HEK293 (cell line): ENCODE results near the gene CCNJL.

ENCODE experiments used
- GFI1B ChIP-seq: fragments of 450-650 bp; formaldehyde crosslinking; IDR thresholded peaks from 2 replicates; pipeline ENCODE4 v1.5.1; 2016; ENCODE audit warnings: missing biosample characterization, missing genetic modification characterization
- KLF10 ChIP-seq: fragments of 450-650 bp; IDR thresholded peaks from 2 replicates; pipeline ENCODE4 v1.5.1; 2018; ENCODE audit warnings: missing biosample characterization, mild to moderate bottlenecking, missing genetic modification characterization
- MEIS1 ChIP-seq: sonication (generic); formaldehyde crosslinking; IDR thresholded peaks from 2 replicates; pipeline ENCODE4 v1.8.1; 2022; ENCODE audit warnings: missing genetic modification reagents, mild to moderate bottlenecking, borderline replicate concordance
- OVOL3 ChIP-seq: fragments of 450-650 bp; formaldehyde crosslinking; IDR thresholded peaks from 2 replicates; pipeline ENCODE4 v1.5.1; 2016; ENCODE audit warnings: missing biosample characterization, missing genetic modification characterization
- REST ChIP-seq: fragments of 450-650 bp; formaldehyde crosslinking; IDR thresholded peaks from 2 replicates; pipeline ENCODE4 v1.5.1; 2016; ENCODE audit warnings: missing biosample characterization, missing genetic modification characterization
- SCRT2 ChIP-seq: fragments of 450-650 bp; formaldehyde crosslinking; IDR thresholded peaks from 2 replicates; pipeline ENCODE4 v1.5.1; 2016; ENCODE audit warnings: missing biosample characterization, missing genetic modification characterization
- SETDB1 ChIP-seq: IDR thresholded peaks from one replicate; pipeline ENCODE4 v1.6.1; 2017; ENCODE audit warnings: mild to moderate bottlenecking, low read length, moderate library complexity, mixed read lengths; ENCODE audit not compliant: insufficient read length
- TCF7L2 ChIP-seq: IDR thresholded peaks from 2 replicates; pipeline ENCODE4 v1.6.1; 2011; ENCODE audit warnings: low read depth, mild to moderate bottlenecking, inconsistent platforms, low read length, moderate library complexity, borderline replicate concordance
- TRIM28 ChIP-seq: IDR thresholded peaks from 2 replicates; pipeline ENCODE4 v1.6.1; 2011; ENCODE audit warnings: low read length, control low read depth, borderline replicate concordance
- ZBTB21 ChIP-seq: fragments of 450-650 bp; formaldehyde crosslinking; IDR thresholded peaks from 2 replicates; pipeline ENCODE4 v1.5.1; 2017; ENCODE audit warnings: missing biosample characterization, missing genetic modification characterization
- ZIC2 ChIP-seq: fragments of 450-650 bp; formaldehyde crosslinking; IDR thresholded peaks from 2 replicates; pipeline ENCODE4 v1.5.1; 2016; ENCODE audit warnings: missing biosample characterization, missing genetic modification characterization
- ZNF146 ChIP-seq: fragments of 450-650 bp; formaldehyde crosslinking; IDR thresholded peaks from 2 replicates; pipeline ENCODE4 v1.5.1; 2016; ENCODE audit warnings: missing biosample characterization, missing genetic modification characterization
- ZNF174 ChIP-seq: fragments of 450-650 bp; formaldehyde crosslinking; IDR thresholded peaks from 2 replicates; pipeline ENCODE4 v1.5.0; 2017; ENCODE audit warnings: missing biosample characterization, mild to moderate bottlenecking, missing genetic modification characterization
- ZNF184 ChIP-seq: fragments of 450-650 bp; IDR thresholded peaks from 2 replicates; pipeline ENCODE4 v1.5.1; 2018; ENCODE audit warnings: missing biosample characterization, mild to moderate bottlenecking, missing genetic modification characterization
- ZNF2 ChIP-seq: fragments of 450-650 bp; formaldehyde crosslinking; IDR thresholded peaks from 2 replicates; pipeline ENCODE4 v1.5.1; 2016; ENCODE audit warnings: missing biosample characterization, missing genetic modification characterization
- ZNF221 ChIP-seq: fragments of 450-650 bp; formaldehyde crosslinking; IDR thresholded peaks from 2 replicates; pipeline ENCODE4 v1.5.1; 2017; ENCODE audit warnings: missing biosample characterization, missing genetic modification characterization, borderline replicate concordance
- ZNF274 ChIP-seq, 2 experiments: fragments of 200-500 bp in 1 of 2; fragments of 450-650 bp in 1 of 2; sonication (Bioruptor generic) in 1 of 2; formaldehyde crosslinking in 1 of 2; IDR thresholded peaks; 2 replicates each; pipeline versions ENCODE4 v1.5.1 to v1.6.1; 2014 to 2016; ENCODE audit warnings: borderline replicate concordance in 1 of 2, inconsistent platforms in 1 of 2, low read length in 1 of 2, missing biosample characterization in 1 of 2, missing genetic modification characterization in 1 of 2
- ZNF280C ChIP-seq: fragments of 450-650 bp; formaldehyde crosslinking; IDR thresholded peaks from 2 replicates; pipeline ENCODE4 v1.5.1; 2016; ENCODE audit warnings: missing biosample characterization, missing genetic modification characterization
- ZNF341 ChIP-seq: fragments of 450-650 bp; formaldehyde crosslinking; IDR thresholded peaks from 2 replicates; pipeline ENCODE4; 2016; ENCODE audit warnings: low read depth, missing biosample characterization, missing genetic modification characterization
- ZNF37A ChIP-seq: fragments of 450-650 bp; IDR thresholded peaks from 2 replicates; pipeline ENCODE4 v1.5.1; 2018; ENCODE audit warnings: missing biosample characterization, missing genetic modification characterization
- ZNF423 ChIP-seq: fragments of 450-650 bp; formaldehyde crosslinking; IDR thresholded peaks from 2 replicates; pipeline ENCODE4 v1.5.1; 2016; ENCODE audit warnings: missing biosample characterization, missing genetic modification characterization
- ZNF449 ChIP-seq: fragments of 450-650 bp; formaldehyde crosslinking; IDR thresholded peaks from 2 replicates; pipeline ENCODE4 v1.5.1; 2017; ENCODE audit warnings: missing biosample characterization, mild to moderate bottlenecking, missing genetic modification characterization, moderate library complexity
- ZNF473 ChIP-seq: fragments of 450-650 bp; formaldehyde crosslinking; IDR thresholded peaks from 2 replicates; pipeline ENCODE4 v1.5.1; 2017; ENCODE audit warnings: missing biosample characterization, missing genetic modification characterization
- ZNF514 ChIP-seq: fragments of 450-650 bp; formaldehyde crosslinking; IDR thresholded peaks from 2 replicates; pipeline ENCODE4 v1.5.1; 2016; ENCODE audit warnings: missing biosample characterization, missing genetic modification characterization
- ZNF558 ChIP-seq: fragments of 450-650 bp; formaldehyde crosslinking; IDR thresholded peaks from 2 replicates; pipeline ENCODE4 v1.5.1; 2016; ENCODE audit warnings: missing biosample characterization, missing genetic modification characterization
- ZNF624 ChIP-seq: fragments of 450-650 bp; formaldehyde crosslinking; IDR thresholded peaks from 2 replicates; pipeline ENCODE4 v1.5.1; 2017; ENCODE audit warnings: missing biosample characterization, missing genetic modification characterization
- ZNF776 ChIP-seq: fragments of 450-650 bp; formaldehyde crosslinking; IDR thresholded peaks from 2 replicates; pipeline ENCODE4 v1.5.0; 2017; ENCODE audit warnings: missing biosample characterization, missing genetic modification characterization, borderline replicate concordance
- ZNF791 ChIP-seq: fragments of 450-650 bp; formaldehyde crosslinking; IDR thresholded peaks from 2 replicates; pipeline ENCODE4 v1.5.1; 2016; ENCODE audit warnings: missing biosample characterization, missing genetic modification characterization
- ZXDB ChIP-seq: fragments of 450-650 bp; formaldehyde crosslinking; IDR thresholded peaks from 2 replicates; pipeline ENCODE4 v1.5.1; 2016; ENCODE audit warnings: missing biosample characterization, missing genetic modification characterization
- TF ChIP-seq, protein P1 (sequence below): IDR thresholded peaks from 2 replicates; pipeline ENCODE4 v1.6.1; 2011; ENCODE audit warnings: mild to moderate bottlenecking, low read depth, low read length, borderline replicate concordance

The CCNJL gene

GRCh38 chr5:160312134-160312959 is at the start of gene CCNJL (continued):
- TF ChIP-seq ZNF776 (tag by site-specific recombination) (no peak), OVOL3 (tag by site-specific recombination) (no peak), ZNF274 (IDR thresholded peaks at IDR 0.05; ENCODE audit: low read length) (no peak), ZNF274 (tag by site-specific recombination; IDR thresholded peaks at IDR 0.05; ENCODE audit: borderline replicate concordance) (no peak), KLF10 (tag by site-specific recombination) (peak; percentile 43; the same call in 1 of the 2 replicates), ZNF558 (tag by site-specific recombination) (no peak), ZNF280C (tag by site-specific recombination) (no peak), ZNF514 (tag by site-specific recombination) (no peak), GFI1B (tag by site-specific recombination) (no peak), ZNF473 (tag by site-specific recombination) (no peak), ZNF146 (tag by site-specific recombination) (no peak), ZNF341 (tag by site-specific recombination) (no peak), SETDB1 (no peak), ZXDB (tag by site-specific recombination) (peak; percentile 49; the same call in 1 of the 2 replicates), ZNF174 (tag by site-specific recombination) (no peak), ZNF37A (tag by site-specific recombination) (no peak), ZNF184 (tag by site-specific recombination) (no peak), ZNF221 (no peak), ZBTB21 (tag by site-specific recombination) (no peak), ZIC2 (tag by site-specific recombination) (no peak), ZNF2 (tag by site-specific recombination) (peak; percentile 53; the same call in 1 of the 2 replicates), TCF7L2 (no peak), SCRT2 (peak; percentile 57; the same call in 1 of the 2 replicates), REST (tag by site-specific recombination) (no peak), ZNF624 (tag by site-specific recombination) (no peak), ZNF791 (tag by site-specific recombination) (no peak), ZNF449 (tag by site-specific recombination) (no peak), TRIM28 (0 out of 2 replicates have a peak, but pooled peaks have one; percentile 5), MEIS1 (CRISPR knock-in tag) (no peak), ZNF423 (no peak)
- TF ChIP-seq, protein P1, sequence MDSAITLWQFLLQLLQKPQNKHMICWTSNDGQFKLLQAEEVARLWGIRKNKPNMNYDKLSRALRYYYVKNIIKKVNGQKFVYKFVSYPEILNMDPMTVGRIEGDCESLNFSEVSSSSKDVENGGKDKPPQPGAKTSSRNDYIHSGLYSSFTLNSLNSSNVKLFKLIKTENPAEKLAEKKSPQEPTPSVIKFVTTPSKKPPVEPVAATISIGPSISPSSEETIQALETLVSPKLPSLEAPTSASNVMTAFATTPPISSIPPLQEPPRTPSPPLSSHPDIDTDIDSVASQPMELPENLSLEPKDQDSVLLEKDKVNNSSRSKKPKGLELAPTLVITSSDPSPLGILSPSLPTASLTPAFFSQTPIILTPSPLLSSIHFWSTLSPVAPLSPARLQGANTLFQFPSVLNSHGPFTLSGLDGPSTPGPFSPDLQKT: no peak
